Progenitor cell of endocrine pancreas (in vitro differentiated cells): ENCODE measurements around the gene BHLHE23. TPM values are rescaled to one million over a fixed set of nuclear protein-coding genes. Genes with fewer than 3 reads are reported as not detected.

Experiments used
- DNase-seq: peaks from one replicate; pipeline ENCODE4 v3.0.0; 2021; ENCODE audit warnings: low spot score; ENCODE audit not compliant: unreplicated experiment
- H3K27ac Mint-ChIP-seq: 2 replicates; pipeline ENCODE4 v1.8.0; 2021; ENCODE audit warnings: mild to moderate bottlenecking, moderate library complexity, mixed read lengths
- H3K27me3 Mint-ChIP-seq: 2 replicates; pipeline ENCODE4 v1.8.0; 2021; ENCODE audit warnings: mixed read lengths
- H3K36me3 Mint-ChIP-seq: 2 replicates; pipeline ENCODE4 v1.8.0; 2022; ENCODE audit warnings: mixed read lengths; ENCODE audit not compliant: insufficient read depth
- H3K4me1 Mint-ChIP-seq: 2 replicates; pipeline ENCODE4 v1.8.0; 2021; ENCODE audit warnings: low read depth, mixed read lengths
- H3K4me3 Mint-ChIP-seq: 2 replicates; pipeline ENCODE4 v1.8.0; 2021; ENCODE audit warnings: low read depth, mild to moderate bottlenecking, moderate library complexity, mixed read lengths
- H3K9me3 Mint-ChIP-seq: 2 replicates; pipeline ENCODE4 v1.8.0; 2021; ENCODE audit warnings: low read depth, mixed read lengths
- total RNA-seq: library from RNA; stranded (reverse); gene quantifications from 2 replicates; pipeline ENCODE4 v1.2.1, GENCODE V29; 2021
- TF ChIP-seq, protein P1 (sequence below): fragments of 200-600 bp; sonication (generic); IDR thresholded peaks from one replicate; pipeline ENCODE4 v1.5.0; 2021; ENCODE audit warnings: antibody characterized with exemption, mild to moderate bottlenecking; ENCODE audit not compliant: unreplicated experiment

Gene BHLHE23
- total RNA-seq, 1 donor from 2014 or later: not detected

DNA sequence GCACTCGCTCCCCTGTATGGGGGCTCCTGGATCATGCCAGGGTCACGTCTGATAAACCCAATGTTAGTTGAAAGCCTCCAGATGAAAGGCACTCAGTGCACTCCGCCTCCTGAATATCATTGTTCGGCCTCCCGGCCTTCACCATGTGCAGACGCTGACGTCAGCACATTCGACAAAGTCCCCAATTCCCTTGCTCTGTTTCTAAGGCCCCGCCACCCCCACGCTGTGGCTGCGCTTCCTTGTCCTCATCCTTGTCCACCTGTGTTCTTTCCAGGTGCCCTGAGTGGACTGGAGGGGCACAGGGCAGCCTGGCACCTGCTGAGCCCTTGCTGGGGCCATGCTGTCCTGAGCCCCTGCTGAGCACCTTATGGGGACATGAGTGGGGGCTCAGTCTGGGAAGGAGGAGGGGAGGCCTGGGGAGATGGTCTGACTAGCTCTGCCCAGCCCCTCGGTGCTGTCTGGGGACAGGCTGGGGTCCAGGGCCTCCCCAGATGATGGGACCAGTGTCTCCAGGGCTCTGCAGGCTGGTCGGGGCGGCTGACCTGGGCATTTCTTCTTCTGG is 9.8 kb upstream of the BHLHE23 start:
- no peak overlapping the region for H3K27ac Mint-ChIP-seq
- TF ChIP-seq, protein P1, sequence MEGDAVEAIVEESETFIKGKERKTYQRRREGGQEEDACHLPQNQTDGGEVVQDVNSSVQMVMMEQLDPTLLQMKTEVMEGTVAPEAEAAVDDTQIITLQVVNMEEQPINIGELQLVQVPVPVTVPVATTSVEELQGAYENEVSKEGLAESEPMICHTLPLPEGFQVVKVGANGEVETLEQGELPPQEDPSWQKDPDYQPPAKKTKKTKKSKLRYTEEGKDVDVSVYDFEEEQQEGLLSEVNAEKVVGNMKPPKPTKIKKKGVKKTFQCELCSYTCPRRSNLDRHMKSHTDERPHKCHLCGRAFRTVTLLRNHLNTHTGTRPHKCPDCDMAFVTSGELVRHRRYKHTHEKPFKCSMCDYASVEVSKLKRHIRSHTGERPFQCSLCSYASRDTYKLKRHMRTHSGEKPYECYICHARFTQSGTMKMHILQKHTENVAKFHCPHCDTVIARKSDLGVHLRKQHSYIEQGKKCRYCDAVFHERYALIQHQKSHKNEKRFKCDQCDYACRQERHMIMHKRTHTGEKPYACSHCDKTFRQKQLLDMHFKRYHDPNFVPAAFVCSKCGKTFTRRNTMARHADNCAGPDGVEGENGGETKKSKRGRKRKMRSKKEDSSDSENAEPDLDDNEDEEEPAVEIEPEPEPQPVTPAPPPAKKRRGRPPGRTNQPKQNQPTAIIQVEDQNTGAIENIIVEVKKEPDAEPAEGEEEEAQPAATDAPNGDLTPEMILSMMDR: no peak
- H3K36me3 Mint-ChIP-seq: no peaks in the 10 kb centered on the region
- peaks cover 7% of the 10 kb centered on the region for H3K4me1 Mint-ChIP-seq
- H3K4me3 Mint-ChIP-seq: no peak overlapping the region
- H3K27me3 Mint-ChIP-seq: peaks cover 57% of the 10 kb centered on the region
- H3K9me3 Mint-ChIP-seq: peaks cover 12% of the 10 kb centered on the region
- DNase-seq: no peak

DNA sequence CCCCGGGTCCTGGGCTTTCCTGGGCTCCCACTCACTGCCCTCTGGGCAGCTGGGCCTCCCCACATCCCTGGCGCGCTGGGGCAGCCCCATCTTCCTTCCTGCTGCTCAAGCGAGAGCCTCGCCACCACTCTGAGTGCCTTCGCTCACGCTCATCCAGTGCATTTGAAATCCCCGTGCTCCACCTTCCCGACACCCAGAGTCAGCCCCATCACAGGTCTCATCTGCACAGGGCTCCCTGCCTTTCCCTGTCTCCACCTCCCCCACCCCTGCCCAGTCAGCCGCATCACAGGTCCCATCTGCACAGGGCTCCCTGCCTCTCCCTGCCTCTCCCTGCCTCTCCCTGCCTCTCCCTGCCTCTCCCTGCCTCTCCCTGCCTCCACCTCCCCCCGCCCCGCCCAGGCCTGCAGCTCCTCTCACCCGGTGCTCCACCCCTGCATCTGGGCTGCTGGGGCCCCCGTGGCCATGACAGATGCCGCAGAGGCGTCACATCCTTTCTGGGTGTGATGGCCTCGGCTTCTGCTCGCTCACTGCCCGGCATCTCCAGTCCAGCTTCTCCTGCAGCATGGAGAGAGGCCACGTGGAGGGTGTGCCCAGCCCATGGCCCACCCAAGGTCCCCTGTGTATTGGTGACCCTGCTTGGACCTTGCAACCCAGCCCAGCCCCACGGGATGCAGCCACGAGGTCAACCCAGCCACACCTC is 9.0 kb upstream of the BHLHE23 start:
- H3K4me1 Mint-ChIP-seq: peaks cover 7% of the 10 kb centered on the region
- no peak overlapping the region for H3K27ac Mint-ChIP-seq
- peaks cover 65% of the 10 kb centered on the region for H3K27me3 Mint-ChIP-seq
- peaks cover 12% of the 10 kb centered on the region for H3K9me3 Mint-ChIP-seq
- no peaks in the 10 kb centered on the region for H3K36me3 Mint-ChIP-seq
- DNase-seq: no peak
- TF ChIP-seq, protein P1: no peak
- H3K4me3 Mint-ChIP-seq: no peak overlapping the region

DNA sequence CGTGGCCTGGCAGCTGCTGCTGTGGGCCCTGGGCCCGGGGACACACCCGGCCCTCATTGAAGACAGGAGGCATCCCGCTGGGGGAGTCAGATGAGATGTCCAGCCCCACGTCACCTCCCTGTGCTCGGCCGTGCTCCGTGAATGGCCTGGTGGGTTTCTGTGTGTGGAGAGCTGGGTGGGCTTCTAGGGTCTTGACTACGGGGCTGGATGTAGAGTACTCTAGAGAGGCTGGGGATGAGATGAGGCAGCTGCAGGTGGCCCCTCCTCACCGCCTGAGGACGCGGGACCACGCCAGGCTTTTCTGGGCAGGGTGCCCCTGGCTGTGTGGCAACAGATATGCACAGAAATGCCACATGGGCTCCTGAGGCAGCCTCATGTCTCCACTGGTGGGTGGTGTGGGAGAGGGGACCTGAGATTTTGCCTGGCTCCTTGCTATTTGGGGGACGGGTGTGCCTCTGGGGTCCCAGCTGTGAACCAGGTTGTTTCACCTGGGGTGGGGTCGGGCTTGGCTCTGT is 8.4 kb upstream of the BHLHE23 start:
- peaks cover 9% of the 10 kb centered on the region for H3K4me1 Mint-ChIP-seq
- TF ChIP-seq, protein P1: no peak
- H3K27me3 Mint-ChIP-seq: peaks cover 64% of the 10 kb centered on the region
- peaks cover 9% of the 10 kb centered on the region for H3K9me3 Mint-ChIP-seq
- H3K36me3 Mint-ChIP-seq: no peaks in the 10 kb centered on the region
- H3K4me3 Mint-ChIP-seq: no peak overlapping the region
- no peak for DNase-seq
- no peak overlapping the region for H3K27ac Mint-ChIP-seq

DNA sequence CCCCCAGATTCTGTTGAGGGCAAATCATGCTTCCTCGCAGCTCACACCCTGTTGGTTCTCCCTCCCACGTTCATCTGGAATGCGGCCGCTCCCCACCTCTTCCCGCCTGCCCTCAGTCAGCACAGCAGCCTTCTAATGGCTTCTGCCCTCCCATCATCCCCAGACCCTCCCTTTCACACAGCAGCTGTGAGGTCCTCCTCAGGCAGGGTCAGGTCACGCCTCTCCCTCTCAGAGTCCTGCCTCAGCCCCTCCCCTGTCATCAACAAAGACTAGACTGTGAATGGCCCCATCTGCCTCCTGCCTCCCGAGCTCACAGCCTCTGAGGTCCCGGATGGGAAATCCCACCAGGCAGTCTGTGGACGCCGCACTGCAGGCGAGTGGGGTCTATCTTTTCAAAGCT is 7.9 kb upstream of the BHLHE23 start:
- no peak for DNase-seq
- peaks cover 9% of the 10 kb centered on the region for H3K9me3 Mint-ChIP-seq
- H3K27ac Mint-ChIP-seq: no peak overlapping the region
- no peak overlapping the region for H3K4me3 Mint-ChIP-seq
- no peaks in the 10 kb centered on the region for H3K36me3 Mint-ChIP-seq
- H3K4me1 Mint-ChIP-seq: peaks cover 8% of the 10 kb centered on the region
- peaks cover 66% of the 10 kb centered on the region for H3K27me3 Mint-ChIP-seq
- TF ChIP-seq, protein P1: no peak

DNA sequence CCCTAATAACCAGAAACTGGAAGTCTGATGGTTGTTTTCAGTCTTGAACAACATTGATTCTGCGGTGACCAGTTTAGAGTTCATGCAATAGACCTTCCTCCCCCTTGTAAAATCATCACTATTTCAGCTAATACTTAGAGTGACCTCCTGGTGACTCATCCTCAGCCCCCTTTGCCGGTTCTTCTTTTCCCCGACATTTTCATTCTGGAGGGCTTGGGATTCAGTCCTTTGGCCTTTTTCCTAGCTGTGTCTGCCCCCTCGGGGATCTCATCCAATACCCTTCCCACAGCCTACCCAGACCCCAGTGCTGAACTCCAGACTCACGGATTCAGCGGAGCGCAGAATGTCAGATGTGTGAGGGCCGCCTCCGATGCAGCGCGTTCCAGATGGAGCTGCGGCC is 7.5 kb upstream of the BHLHE23 start:
- H3K27ac Mint-ChIP-seq: no peak overlapping the region
- H3K9me3 Mint-ChIP-seq: peaks cover 9% of the 10 kb centered on the region
- H3K4me1 Mint-ChIP-seq: peaks cover 4% of the 10 kb centered on the region
- no peak overlapping the region for H3K4me3 Mint-ChIP-seq
- DNase-seq: no peak
- H3K36me3 Mint-ChIP-seq: no peaks in the 10 kb centered on the region
- H3K27me3 Mint-ChIP-seq: peaks cover 62% of the 10 kb centered on the region
- TF ChIP-seq, protein P1: no peak
